NCI-H2107 treated with DMSO at 0.1 percent for 48 hours (cell line): ENCODE results near the gene AKR7A3.
"Not testable (repeated sequence)": the region's sequence is repeated elsewhere in the genome, so short reads cannot be mapped to it uniquely, and the experiment has no call there.

Experiments
- DNase-seq: peaks from one replicate; lab custom pipeline; 2025; ENCODE audit not compliant: unreplicated experiment; lab: John Stamatoyannopoulos, UW

Gene AKR7A3

DNA sequence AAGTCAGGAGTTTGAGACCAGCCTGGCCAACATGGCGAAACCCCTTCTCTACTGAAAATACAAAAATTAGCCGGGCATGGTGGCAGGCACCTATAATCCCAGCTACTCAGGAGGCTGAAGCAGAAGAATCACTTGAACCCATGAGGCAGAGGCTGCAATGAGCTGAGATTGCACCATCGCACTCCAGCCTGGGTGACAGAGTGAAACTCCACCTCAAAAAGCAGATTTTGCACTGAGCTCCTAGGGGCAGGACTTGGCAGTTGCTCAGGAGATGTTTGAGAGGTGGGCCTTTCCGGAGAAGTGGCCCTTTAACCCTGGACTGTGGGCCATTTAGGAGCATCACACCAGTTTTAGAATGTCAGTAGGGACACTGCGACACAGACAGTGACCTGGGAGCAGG lies 32.3 kb downstream of the AKR7A3 start:
- DNase-seq, result not testable (repeated sequence)

GRCh38 chr1:19255288-19255687 lies 33.3 kb downstream of the AKR7A3 start:
- DNase-seq, result no peak

- no peak for DNase-seq
Measured at GRCh38 chr1:19254416-19254815, 34.2 kb downstream of the AKR7A3 start.

DNA sequence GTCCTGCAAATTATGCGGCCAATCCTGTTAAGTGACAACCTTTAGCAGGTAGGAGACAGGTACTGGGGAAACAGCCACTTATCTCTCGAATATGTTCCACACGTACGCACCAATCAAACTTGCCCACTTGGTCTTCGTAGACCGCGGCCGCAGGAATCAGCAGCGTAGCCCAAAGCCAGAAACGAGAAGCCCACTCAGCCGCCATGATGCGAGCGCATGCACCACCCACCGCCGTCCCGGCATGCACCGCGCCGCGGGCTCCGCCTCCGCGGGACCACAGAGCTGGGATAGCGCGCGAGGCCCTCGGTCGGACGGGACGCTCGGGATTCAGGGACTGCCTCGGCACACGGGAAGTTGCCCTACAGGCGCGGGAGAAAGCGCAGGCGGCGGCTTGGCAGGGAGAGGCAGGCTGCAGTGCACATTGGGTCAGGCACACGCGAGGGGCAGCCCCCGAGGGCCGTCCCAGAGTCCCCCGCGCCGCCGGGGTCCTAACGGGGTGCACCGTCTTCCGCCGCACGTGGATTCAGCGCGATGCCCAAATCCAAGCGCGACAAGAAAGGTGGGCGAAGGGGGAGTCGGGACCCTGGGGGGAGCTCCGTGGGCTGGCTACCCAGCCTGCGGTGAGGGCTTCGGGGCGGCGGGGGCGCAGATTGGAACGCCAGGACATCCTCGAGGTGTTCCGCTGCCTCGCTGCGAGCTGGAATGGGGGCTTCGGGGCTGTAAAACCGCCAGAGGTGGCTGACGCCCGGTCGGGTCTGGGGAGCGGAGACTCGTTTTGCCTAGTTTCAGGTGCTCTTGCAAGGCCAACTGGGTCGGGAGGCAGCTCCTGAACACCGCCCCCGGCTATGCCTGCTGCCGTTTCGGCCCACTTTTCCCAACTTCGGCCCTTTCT lies 37.0 kb downstream of the AKR7A3 start, which contains the start of the genes EMC1 and MRTO4:
Gene EMC1 (minus strand): TSS at position 220 of the 892 bp plus-strand sequence. CDS start 15 bp downstream, at position 205.
Gene MRTO4 (plus strand): TSS at position 501 of the 892 bp plus-strand sequence. CDS start 31 bp downstream, at position 532.
- peak; percentile 14 for DNase-seq

DNA sequence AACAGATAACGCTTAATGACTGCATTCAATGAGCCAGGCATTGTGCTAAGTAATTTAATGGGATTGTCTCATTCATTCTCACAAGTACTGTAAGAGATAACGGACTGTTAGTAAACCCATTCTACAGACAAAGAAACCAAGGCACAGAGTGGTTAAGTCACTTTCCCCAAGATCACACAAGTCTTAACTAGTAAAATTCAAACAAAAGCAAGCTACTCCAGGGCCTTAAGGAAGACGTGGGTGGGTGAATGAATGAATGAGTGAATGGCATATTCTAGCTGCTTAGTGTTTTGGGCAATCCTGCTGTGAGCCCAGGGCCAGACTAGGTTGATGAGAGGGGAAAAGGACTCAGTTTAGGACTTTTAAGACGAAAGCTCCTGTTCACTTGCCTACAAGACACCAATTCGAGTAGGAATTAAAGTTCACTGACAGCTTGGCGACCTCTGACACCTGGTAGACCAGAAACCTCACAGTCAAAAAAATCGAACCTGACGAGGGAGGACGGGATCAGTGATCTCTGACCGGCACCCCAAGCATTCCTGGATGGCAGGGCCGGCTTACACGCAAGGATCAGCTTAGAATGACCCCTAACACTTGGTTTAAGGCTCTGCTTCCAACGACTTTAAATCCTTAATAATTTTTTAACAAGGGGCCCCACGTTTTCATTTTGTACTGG lies 37.8 kb downstream of the AKR7A3 start:
- no peak for DNase-seq

- peak; percentile 31 for DNase-seq
Measured at GRCh38 chr1:19240673-19241538, 47.7 kb downstream of the AKR7A3 start.

DNA sequence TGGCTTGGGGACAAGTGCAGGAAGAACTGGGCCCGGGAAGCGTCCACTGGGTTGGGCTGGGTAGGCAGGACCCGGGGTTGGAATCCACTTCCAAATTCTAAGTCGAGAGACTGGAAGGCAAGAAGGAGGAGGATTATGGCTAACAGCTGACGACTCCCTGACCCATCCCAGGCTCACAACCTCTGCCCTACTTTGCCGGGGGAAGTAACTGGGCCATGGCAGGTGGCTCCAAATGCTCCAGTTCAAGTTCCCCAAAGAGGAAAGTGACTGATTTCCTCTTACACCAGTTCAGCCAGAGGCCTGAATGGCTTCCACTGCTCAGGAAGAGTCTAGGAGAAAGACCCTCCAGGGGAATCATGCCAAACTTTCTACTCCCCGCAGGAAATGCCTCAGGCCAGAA lies 48.7 kb downstream of the AKR7A3 start:
- no peak for DNase-seq

DNA sequence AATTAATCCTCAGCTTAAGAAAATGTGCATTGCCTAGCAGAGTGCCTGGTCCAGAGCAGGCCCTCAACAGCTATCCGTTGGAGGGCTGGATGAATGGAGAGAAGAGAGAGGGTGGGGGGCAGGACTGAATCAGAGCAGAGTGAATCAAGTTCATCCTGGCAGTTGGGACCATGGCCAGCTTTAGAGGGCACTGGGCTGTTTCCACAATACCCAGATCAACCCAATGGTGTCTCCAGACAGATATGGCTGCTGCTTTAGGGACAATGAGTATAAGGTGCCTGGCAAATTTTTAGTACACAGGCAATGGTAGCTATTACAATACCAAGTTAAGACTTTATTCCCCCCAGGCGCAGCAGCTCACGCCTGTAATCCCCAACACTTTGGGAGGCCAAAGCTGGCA lies 54.3 kb downstream of the AKR7A3 start:
- no peak for DNase-seq
